ENCODE measurements around the gene ACOX2. TPM values are rescaled to one million over a fixed set of nuclear protein-coding genes. Genes with fewer than 3 reads are reported as not detected.

The ACOX2 gene
- total and polyA plus RNA-seq, 2 of the 13 experiments (the other 11 are each of a cell fraction or from before 2014, with no cell fraction given): 42.6 to 98.5 TPM

GRCh38 chr3:58535531-58536500 is 1.2 kb downstream of the ACOX2 start (continued):
- TF ChIP-seq, protein P1, sequence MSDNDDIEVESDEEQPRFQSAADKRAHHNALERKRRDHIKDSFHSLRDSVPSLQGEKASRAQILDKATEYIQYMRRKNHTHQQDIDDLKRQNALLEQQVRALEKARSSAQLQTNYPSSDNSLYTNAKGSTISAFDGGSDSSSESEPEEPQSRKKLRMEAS (IDR thresholded peaks at IDR 0.05): peak; percentile 74
- no peak for TF ChIP-seq SRF (IDR thresholded peaks at IDR 0.05; ENCODE audit: low read depth, low read length)
- TF ChIP-seq ATF1 (CRISPR knock-in tag; IDR thresholded peaks at IDR 0.05): no peak
- TF ChIP-seq FOXO1 (CRISPR knock-in tag; IDR thresholded peaks at IDR 0.05): peak; percentile 57; the same call in 1 of the 2 replicates
- TF ChIP-seq RBFOX2 (IDR thresholded peaks at IDR 0.05; ENCODE audit: low read depth, low read length): 0 out of 2 replicates have a peak, but pooled peaks have one; percentile 12
- TF ChIP-seq, protein P2, sequence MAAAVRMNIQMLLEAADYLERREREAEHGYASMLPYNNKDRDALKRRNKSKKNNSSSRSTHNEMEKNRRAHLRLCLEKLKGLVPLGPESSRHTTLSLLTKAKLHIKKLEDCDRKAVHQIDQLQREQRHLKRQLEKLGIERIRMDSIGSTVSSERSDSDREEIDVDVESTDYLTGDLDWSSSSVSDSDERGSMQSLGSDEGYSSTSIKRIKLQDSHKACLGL (CRISPR knock-in tag; IDR thresholded peaks at IDR 0.05): no peak
- TF ChIP-seq GFI1 (CRISPR knock-in tag; IDR thresholded peaks at IDR 0.05; ENCODE audit: borderline replicate concordance): peak; percentile 91
- no peak for TF ChIP-seq TRAFD1 (CRISPR knock-in tag; IDR thresholded peaks at IDR 0.05; ENCODE audit: borderline replicate concordance)
- TF ChIP-seq AHR (CRISPR knock-in tag; IDR thresholded peaks at IDR 0.05): no peak
- TF ChIP-seq, protein P3, sequence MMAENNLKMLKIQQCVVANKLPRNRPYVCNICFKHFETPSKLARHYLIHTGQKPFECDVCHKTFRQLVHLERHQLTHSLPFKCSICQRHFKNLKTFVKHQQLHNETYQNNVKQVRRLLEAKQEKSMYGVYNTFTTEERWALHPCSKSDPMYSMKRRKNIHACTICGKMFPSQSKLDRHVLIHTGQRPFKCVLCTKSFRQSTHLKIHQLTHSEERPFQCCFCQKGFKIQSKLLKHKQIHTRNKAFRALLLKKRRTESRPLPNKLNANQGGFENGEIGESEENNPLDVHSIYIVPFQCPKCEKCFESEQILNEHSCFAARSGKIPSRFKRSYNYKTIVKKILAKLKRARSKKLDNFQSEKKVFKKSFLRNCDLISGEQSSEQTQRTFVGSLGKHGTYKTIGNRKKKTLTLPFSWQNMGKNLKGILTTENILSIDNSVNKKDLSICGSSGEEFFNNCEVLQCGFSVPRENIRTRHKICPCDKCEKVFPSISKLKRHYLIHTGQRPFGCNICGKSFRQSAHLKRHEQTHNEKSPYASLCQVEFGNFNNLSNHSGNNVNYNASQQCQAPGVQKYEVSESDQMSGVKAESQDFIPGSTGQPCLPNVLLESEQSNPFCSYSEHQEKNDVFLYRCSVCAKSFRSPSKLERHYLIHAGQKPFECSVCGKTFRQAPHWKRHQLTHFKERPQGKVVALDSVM (CRISPR knock-in tag; IDR thresholded peaks at IDR 0.05): peak; percentile 79
- TF ChIP-seq ZFYVE20 (CRISPR knock-in tag; IDR thresholded peaks at IDR 0.05; ENCODE audit: borderline replicate concordance, low read depth): no peak
- peak; percentile 53 for TF ChIP-seq PHF8 (CRISPR knock-in tag; IDR thresholded peaks at IDR 0.05)
- no peak for TF ChIP-seq KLF9 (CRISPR knock-in tag; IDR thresholded peaks at IDR 0.05; ENCODE audit: low read depth)
- TF ChIP-seq SNAI1 (CRISPR knock-in tag; IDR thresholded peaks at IDR 0.05; ENCODE audit: borderline replicate concordance): no peak
- TF ChIP-seq AGO2 (optimal IDR thresholded peaks at IDR 0.05; ENCODE audit: low read depth, low read length): no peak
- TF ChIP-seq ZNF556 (CRISPR knock-in tag; IDR thresholded peaks at IDR 0.05; ENCODE audit: borderline replicate concordance): no peak; the same call in 1 of the 2 replicates
- TF ChIP-seq, protein P4, sequence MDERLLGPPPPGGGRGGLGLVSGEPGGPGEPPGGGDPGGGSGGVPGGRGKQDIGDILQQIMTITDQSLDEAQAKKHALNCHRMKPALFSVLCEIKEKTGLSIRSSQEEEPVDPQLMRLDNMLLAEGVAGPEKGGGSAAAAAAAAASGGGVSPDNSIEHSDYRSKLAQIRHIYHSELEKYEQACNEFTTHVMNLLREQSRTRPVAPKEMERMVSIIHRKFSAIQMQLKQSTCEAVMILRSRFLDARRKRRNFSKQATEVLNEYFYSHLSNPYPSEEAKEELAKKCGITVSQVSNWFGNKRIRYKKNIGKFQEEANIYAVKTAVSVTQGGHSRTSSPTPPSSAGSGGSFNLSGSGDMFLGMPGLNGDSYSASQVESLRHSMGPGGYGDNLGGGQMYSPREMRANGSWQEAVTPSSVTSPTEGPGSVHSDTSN (CRISPR knock-in tag; IDR thresholded peaks at IDR 0.05): no peak
- 0 out of 2 replicates have a peak, but pooled peaks have one; percentile 14 for TF ChIP-seq ZNF3 (CRISPR knock-in tag; IDR thresholded peaks at IDR 0.05)
- TF ChIP-seq ZNF572 (CRISPR knock-in tag; IDR thresholded peaks at IDR 0.05): no peak
- TF ChIP-seq RARA (CRISPR knock-in tag; IDR thresholded peaks at IDR 0.05): peak; percentile 96
